ENCODE measurements around the gene ITPRIPL1.

The ITPRIPL1 gene

DNA sequence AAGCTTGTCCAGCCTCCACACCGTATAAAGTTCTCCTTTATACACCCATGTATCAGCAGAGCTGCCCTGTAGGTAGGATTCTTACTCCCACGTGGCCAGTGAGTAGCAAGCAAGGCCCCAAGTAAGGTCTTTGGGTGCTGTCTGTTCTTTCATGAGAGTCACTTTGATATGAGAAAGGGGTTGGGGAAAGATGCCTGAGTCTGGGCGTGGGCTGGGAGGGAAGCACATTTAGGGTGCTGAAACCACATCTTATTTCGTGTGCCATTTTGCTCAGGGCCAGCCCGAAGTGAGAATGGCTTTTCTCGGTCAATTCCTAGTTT is 436 bp upstream of the ITPRIPL1 start:
- DNase-seq, result no peak

DNA sequence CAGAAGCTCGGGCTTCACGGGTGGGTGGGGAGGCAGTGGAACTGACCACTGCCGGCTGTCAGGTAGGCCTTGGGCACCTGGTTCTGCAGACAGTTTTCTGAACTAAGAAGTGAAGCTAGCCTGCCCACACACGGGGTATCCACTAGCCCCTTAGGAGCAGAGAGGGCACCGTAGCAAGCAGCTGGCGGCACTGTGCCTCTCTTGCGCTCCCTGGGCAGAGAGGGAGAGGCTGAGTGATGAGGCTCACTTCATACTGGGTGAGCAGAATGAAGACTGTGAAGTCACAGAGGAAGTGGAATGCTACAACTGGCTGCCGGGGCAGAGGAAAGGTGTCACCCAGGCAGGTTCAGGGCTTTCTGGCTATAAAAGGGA is 753 bp downstream of the ITPRIPL1 start:
- no peak for DNase-seq

DNA sequence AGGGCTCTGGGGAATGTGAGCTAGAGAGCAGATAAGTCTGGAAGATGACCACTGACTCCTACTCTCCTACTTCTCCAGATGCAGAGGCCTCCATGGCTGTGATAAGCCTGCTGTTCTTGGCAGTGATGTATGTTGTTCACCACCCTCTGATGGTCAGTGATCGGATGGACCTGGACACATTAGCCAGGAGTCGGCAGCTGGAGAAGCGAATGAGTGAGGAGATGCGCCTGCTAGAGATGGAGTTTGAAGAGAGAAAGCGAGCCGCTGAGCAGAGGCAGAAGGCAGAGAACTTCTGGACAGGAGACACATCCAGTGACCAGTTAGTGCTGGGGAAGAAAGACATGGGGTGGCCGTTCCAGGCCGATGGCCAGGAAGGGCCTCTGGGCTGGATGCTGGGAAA is 1.4 kb downstream of the ITPRIPL1 start:
- DNase-seq, result no peak

- no peak for DNase-seq
Observed at GRCh38 chr2:96326990-96327820, 2.1 kb downstream of the ITPRIPL1 start.

DNA sequence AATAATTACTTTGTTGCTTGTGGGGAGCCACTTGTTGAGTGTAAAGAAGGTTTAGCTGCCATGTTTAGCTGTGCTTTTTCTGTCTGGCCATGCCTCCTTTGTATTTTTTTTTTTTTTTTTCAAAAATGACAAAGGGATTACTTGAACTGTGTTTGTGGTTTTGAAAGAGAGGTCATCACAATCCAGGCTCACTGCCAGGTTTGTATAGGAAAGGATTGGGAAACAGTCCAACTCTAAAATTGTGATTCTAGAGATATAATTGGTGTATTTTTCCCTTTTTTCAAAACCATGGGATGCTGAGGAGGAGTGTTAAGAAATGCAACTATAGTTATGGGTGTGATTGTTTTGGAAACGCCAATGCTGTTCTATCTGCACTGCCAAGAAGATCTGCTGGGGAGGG is 4.3 kb downstream of the ITPRIPL1 start:
- no peak for DNase-seq

DNA sequence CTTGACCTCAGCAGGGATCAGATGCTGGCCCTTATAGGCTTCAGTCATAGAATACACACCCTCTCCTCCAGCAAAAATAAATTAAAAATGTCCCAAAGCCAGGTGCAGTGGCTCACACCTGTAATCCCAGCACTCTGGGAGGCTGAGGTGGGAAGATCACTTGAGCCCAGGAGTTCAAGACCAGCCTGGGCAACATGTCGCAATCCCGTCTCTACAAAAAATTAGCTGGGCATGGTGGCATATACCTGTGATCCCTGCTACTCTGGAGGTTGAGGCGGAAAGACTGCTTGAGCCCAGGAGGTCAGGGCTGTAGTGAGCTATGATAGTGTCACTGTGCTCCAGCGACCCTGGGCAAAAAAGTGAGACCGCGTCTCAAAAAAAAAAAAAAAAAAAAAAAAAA is 4.8 kb downstream of the ITPRIPL1 start:
- no peak for DNase-seq

GRCh38 chr2:96330407-96330806 is 5.3 kb downstream of the ITPRIPL1 start:
- no peak for DNase-seq

- DNase-seq, result no peak
Observed at GRCh38 chr2:96333708-96334107, 8.6 kb downstream of the ITPRIPL1 start.

DNA sequence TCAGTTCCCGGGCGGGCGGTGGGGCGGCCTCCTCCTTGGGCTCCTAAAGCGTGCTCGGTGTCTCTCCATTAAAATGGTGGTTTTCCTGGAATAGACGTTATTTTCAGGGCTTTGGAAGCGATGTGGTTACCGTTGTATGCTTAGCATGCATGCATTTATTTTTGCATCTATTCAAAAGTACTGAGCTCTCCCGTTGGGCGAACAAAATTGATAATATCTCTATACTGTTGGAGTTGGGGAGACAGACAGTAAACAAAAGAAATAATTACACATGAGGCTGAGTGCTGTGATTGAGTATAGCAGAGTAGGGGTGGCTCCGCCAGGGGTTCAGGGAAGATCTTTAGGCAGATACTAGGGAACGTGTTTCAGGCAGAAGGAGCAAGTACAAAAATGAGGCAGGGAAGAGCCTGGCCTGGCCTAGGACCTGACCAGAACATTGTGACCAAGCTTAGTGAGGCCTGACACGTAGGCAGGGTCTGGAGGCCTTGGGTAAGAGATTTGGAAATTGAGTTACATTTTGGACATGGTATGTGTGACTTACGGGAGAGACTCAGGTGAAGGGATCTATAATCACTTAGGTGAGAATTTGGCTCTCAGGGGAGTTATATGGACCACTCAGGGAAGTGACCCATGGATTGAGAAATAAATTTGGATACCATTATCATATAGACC is 11.1 kb downstream of the ITPRIPL1 start:
- DNase-seq, result no peak

- no peak for DNase-seq
Observed at GRCh38 chr2:96336873-96337272, 11.8 kb downstream of the ITPRIPL1 start.

GRCh38 chr2:96340493-96341414 is 15.6 kb downstream of the ITPRIPL1 start:
- no peak for DNase-seq

DNA sequence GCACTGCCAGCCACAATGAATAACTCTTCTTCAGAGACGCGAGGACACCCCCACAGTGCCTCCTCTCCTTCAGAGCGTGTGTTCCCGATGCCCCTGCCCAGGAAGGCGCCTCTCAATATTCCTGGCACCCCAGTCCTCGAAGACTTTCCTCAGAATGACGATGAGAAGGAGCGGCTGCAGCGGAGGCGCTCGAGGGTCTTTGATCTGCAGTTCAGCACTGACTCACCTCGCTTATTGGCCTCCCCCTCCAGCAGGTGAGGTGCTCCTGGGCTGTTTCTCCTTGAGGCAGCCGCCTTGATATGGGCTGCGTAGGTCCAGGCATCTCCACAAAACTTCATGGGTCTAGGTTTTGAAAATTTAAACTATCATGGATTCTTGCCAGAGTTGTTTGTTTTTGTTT is 16.5 kb downstream of the ITPRIPL1 start:
- DNase-seq, result no peak

- no peak for DNase-seq
Observed at GRCh38 chr2:96342085-96342484, 17.0 kb downstream of the ITPRIPL1 start.

DNA sequence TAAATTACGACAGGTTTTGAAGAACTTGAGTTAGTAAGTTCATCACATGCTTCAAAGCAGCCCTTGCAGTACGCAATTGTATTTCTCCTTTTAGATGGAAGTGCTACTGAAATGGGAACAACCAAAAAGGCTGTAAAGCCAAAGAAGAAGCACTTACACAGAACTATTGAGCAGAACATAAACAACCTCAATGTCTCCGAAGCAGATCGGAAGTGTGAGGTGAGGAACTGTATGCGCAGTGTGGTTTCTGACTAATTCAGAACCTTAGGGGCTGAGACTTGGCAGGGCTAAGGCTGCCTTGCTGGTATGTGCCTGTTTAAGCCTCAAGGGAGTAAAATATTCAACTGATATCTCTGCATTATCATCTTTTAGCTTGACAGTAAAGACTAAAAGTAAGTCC is 18.9 kb downstream of the ITPRIPL1 start:
- DNase-seq, result no peak

DNA sequence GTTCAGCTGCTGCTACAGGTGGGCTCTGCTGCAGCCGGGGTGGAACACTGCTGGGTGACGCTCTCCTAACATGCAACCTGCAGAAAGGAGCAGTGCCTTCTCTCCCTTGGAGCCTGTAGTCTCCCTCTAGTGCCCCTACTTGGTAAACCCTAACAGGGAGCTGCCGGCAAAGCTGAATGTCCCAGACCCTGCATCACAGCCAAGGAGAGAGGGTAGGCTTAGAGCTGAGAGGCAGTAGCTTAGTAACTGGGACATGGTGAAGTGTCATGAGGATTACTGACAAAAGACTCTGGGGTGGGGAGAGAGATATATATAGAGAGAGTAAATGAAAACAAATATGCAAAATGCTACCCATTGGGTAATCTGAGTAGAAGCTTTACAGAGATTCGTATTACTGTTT is 20.3 kb downstream of the ITPRIPL1 start:
- DNase-seq, result no peak

- DNase-seq, result no peak
Observed at GRCh38 chr2:96345868-96346462, 20.8 kb downstream of the ITPRIPL1 start.

GRCh38 chr2:96347395-96347794 is 22.3 kb downstream of the ITPRIPL1 start:
- DNase-seq, result no peak

- peak; percentile 37 for DNase-seq
Observed at GRCh38 chr2:96353032-96353561, 28.0 kb downstream of the ITPRIPL1 start.

DNA sequence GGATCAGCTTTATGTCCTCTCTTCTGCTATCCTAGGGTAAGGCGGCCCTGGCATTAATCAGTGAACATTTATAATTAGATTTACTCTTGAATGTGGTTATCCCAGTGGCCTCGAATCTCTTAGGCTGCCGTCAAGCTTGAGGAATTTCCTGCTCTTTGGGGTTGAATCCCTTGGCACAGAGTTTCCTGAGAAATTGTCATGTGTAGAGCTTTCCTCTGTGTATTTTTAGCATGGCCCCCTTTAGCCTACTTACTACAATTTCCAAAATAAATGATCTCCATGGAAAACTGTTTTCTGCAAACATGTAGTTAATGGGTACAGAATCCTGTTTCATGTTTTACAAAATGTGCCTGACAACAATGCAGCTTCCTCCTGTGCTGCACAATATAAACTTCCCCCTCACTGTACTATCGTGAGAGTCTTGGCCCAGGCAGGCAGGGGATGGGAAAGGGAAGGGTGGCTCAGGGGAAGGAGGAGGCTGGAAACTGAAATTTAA is 28.5 kb downstream of the ITPRIPL1 start:
- peak; percentile 49 for DNase-seq

- DNase-seq, result no peak
Observed at GRCh38 chr2:96354492-96354891, 29.4 kb downstream of the ITPRIPL1 start.

DNA sequence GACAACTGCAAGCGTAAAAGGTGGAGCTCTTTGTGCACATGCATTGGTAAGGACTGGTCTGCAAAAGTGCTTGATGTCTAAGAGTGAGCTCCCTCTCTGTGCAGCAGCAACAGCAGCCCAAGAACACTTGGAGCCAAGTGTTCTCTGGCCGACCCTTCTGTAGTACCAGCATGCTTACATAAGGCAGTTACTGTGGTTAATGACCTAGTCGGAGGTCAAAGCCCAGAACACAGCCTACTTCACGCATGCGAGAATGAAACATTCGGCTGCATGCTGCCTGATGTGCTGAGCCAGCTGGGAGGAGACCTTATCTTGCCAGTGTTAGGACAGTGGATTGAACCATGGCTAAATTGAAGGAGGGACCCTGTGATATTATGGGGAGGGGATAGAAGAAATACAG is 31.8 kb downstream of the ITPRIPL1 start:
- no peak for DNase-seq

DNA sequence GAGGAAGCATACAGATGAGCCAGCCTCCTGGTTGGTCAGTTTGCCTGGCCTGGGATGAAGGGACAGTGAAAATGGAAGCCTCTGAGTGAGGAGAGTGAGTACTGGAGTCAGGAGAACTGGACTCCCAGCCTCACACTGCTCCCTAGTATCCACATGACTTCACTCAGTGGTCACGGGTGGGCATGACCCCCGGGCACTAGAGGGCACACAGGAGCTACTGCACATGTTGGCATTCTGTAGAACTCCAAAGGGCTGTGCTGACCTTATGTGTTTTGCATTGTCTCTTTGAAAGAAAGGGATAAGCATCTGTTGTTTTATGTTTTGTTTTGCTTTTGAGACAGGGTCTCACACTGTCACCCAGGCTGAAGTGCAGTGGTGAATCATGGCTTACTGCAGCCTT is 34.2 kb downstream of the ITPRIPL1 start:
- DNase-seq, result no peak

GRCh38 chr2:96359866-96360265 is 34.7 kb downstream of the ITPRIPL1 start:
- DNase-seq, result no peak
